Left lung (tissue), 8 donors: ENCODE results near the gene SYT8. TPM values are rescaled to one million over a fixed set of nuclear protein-coding genes. Genes with fewer than 3 reads are reported as not detected.

ENCODE experiments used
- microRNA-seq, 2 donors: library from miRNA; unstranded; fragments of <30 nt; microRNA quantifications; one replicate each; pipeline ENCODE4, GENCODE V29; 2019
- polyA plus RNA-seq, 6 donors: library from polyadenylated mRNA; unstranded; fragments of 120-200 nt; gene quantifications; one replicate each; pipeline ENCODE4 v1.2.1, GENCODE V29; 2013; ENCODE audit not compliant: insufficient read length in 6 of 6
- total RNA-seq, 2 donors: library from RNA; stranded (reverse); fragmentation: NEBNext Ultra II Directional; extraction: Animal tissue kit (Norgen Biotek cat#: 25700); gene quantifications; one replicate each; pipeline ENCODE4 v1.2.1, GENCODE V29; 2021
- donor health status: DM: no; HTN: yes; CAD: no.
- donor health status: DM: no; HTN: no; CAD: no.

The SYT8 gene
- total and polyA plus RNA-seq, 8 donors = 0.21 to 8.8 (median 1.1) TPM

Small RNA genes within 50 kb of the gene (microRNA-seq; reads per million reads assigned to microRNA genes)
- gene MIR4298 (0 reads per million in 2 donors), gene MIR7847 (0 reads per million in 2 donors)

Other genes starting within 250 kb of the SYT8 start
- not detected for gene KRTAP5-1, start 249.7 kb upstream of the SYT8 start, total RNA-seq
- gene KRTAP5-1, start 249.7 kb upstream of the SYT8 start, polyA plus RNA-seq = under 1 TPM in 1 of 6 donors, not detected in 5; 0.21 TPM
- gene KRTAP5-2, start 236.7 kb upstream of the SYT8 start, total RNA-seq = not detected
- not detected for gene KRTAP5-2, start 236.7 kb upstream of the SYT8 start, polyA plus RNA-seq
- not detected for gene KRTAP5-3, start 226.5 kb upstream of the SYT8 start, total RNA-seq
- gene KRTAP5-3, start 226.5 kb upstream of the SYT8 start, polyA plus RNA-seq = not detected
- gene KRTAP5-4, start 212.9 kb upstream of the SYT8 start, total RNA-seq = not detected
- not detected for gene KRTAP5-4, start 212.9 kb upstream of the SYT8 start, polyA plus RNA-seq
- gene KRTAP5-5, start 205.2 kb upstream of the SYT8 start, total RNA-seq = not detected
- not detected for gene KRTAP5-5, start 205.2 kb upstream of the SYT8 start, polyA plus RNA-seq
- gene KRTAP5-6, start 137.8 kb upstream of the SYT8 start, total RNA-seq = not detected
- not detected for gene KRTAP5-6, start 137.8 kb upstream of the SYT8 start, polyA plus RNA-seq
- gene IFITM10, start 84.4 kb upstream of the SYT8 start, total RNA-seq = 10 to 100 TPM in 1 of 2 donors, 1 to 10 TPM in 1; 3.4 to 16.5 TPM
- gene IFITM10, start 84.4 kb upstream of the SYT8 start, polyA plus RNA-seq = under 1 TPM in 5 of 6 donors, not detected in 1; 0.07 to 0.24 (median 0.11) TPM
- 1,000 to 10,000 TPM; 1,902 to 2,455 TPM for gene CTSD, start 71.1 kb upstream of the SYT8 start, total RNA-seq
- gene CTSD, start 71.1 kb upstream of the SYT8 start, polyA plus RNA-seq = 100 to 1,000 TPM; 124 to 171 (median 145) TPM
- 1 to 10 TPM; 3.4 to 8.5 TPM for gene TNNI2, start 4.0 kb downstream of the SYT8 start, total RNA-seq
- under 1 TPM in 5 of 6 donors, not detected in 1; 0.24 to 0.74 (median 0.32) TPM for gene TNNI2, start 4.0 kb downstream of the SYT8 start, polyA plus RNA-seq
- gene LSP1, start 18.1 kb downstream of the SYT8 start, total RNA-seq = 10 to 100 TPM; 29.8 to 76.6 TPM
- gene LSP1, start 18.1 kb downstream of the SYT8 start, polyA plus RNA-seq = 1 to 10 TPM; 5.9 to 8.8 (median 7.0) TPM
- not detected for gene PRR33, start 56.9 kb downstream of the SYT8 start, total RNA-seq
- gene PRR33, start 56.9 kb downstream of the SYT8 start, polyA plus RNA-seq = under 1 TPM; 0.05 to 0.15 (median 0.11) TPM
- gene TNNT3, start 84.7 kb downstream of the SYT8 start, total RNA-seq = 1 to 10 TPM; 2.0 to 3.0 TPM
- gene TNNT3, start 84.7 kb downstream of the SYT8 start, polyA plus RNA-seq = 1 to 10 TPM; 1.7 to 4.4 (median 2.5) TPM
- 10 to 100 TPM; 62.2 to 71.6 TPM for gene MRPL23, start 112.3 kb downstream of the SYT8 start, total RNA-seq
- 10 to 100 TPM; 35.1 to 64.7 (median 40.6) TPM for gene MRPL23, start 112.3 kb downstream of the SYT8 start, polyA plus RNA-seq
- gene H19, start 162.9 kb downstream of the SYT8 start, total RNA-seq = 100 to 1,000 TPM; 119 to 193 TPM
- 1,000 to 10,000 TPM in 1 of 6 donors, 100 to 1,000 TPM in 5; 532 to 1,133 (median 889) TPM for gene H19, start 162.9 kb downstream of the SYT8 start, polyA plus RNA-seq